ENCODE measurements around the gene RAB6A.

GRCh38 chr11:73758451-73758850 lies 2.4 kb downstream of the RAB6A start:
- TF ChIP-seq CTCF (conservative IDR thresholded peaks at IDR 0.05): no peak
- no peak for TF ChIP-seq EZH2 (IDR thresholded peaks at IDR 0.05; ENCODE audit: low read depth)
